HCT116 (cell line): Measurements from ENCODE around the gene CBFA2T3. TPM values are rescaled to one million over a fixed set of nuclear protein-coding genes. Genes with fewer than 3 reads are reported as not detected.

Experiments
- ATAC-seq: fragments of 200-7000 bp; cut with Tn5 transposase; 2 replicates; pipeline ENCODE4 v1.9.1; 2020; ENCODE audit warnings: mild to moderate bottlenecking, moderate library complexity
- BruUV-seq: library from RNA; stranded (reverse); fragments of 400-500 nt; replicated peaks from 2 replicates; lab custom pipeline; 2021; lab: Mats Ljungman, UMichigan
- CTCF ChIA-PET: fragments of 300-600 bp; sonication (Branson Sonifier 250); formaldehyde crosslinking; loops from one replicate; lab custom pipeline; 2021; ENCODE audit warnings: antibody characterized with exemption; lab: Charles Lee
- POLR2A ChIA-PET: fragments of 300-600, 350-600 bp; sonication (Branson Sonifier 250); formaldehyde crosslinking; loops from one replicate; lab custom pipeline; 2021; ENCODE audit warnings: antibody characterized with exemption; lab: Charles Lee
- RAD21 ChIA-PET, 2 experiments: fragments of 300-600 bp; sonication (Branson Sonifier 250); formaldehyde crosslinking; loops; one replicate each; lab custom pipeline; 2023; ENCODE audit warnings: low total read pairs in 2 of 2; ENCODE audit not compliant: uncharacterized antibody in 2 of 2, unreplicated experiment in 2 of 2, low non-redundant PET in 1 of 2; lab: Charles Lee
- DNase-seq: peaks from one replicate; pipeline ENCODE4 v3.0.0-alpha.2; 2010; ENCODE audit warnings: low read depth, low spot score
- H2AFZ ChIP-seq: fragments of 200-600 bp; shearing (Covaris generic), sonication (generic); 2 replicates; pipeline ENCODE4 v1.6.1; 2017; ENCODE audit warnings: low read depth, mixed run types, mixed read lengths, antibody characterized with exemption, low read length; ENCODE audit not compliant: poor library complexity, severe bottlenecking
- H3K27ac ChIP-seq: 2 replicates; pipeline ENCODE4 v1.5.1; 2012; ENCODE audit warnings: low read depth, low read length
- H3K27me3 ChIP-seq: fragments of 200-600 bp; sonication (generic); 2 replicates; pipeline ENCODE4 v1.6.1; 2016; ENCODE audit warnings: mixed run types, low read length, mixed read lengths; ENCODE audit not compliant: insufficient read depth
- H3K36me3 ChIP-seq, 2 experiments: fragments of 200-500 bp in 1 of 2; fragments of 200-600 bp in 1 of 2; sonication (Bioruptor generic) in 1 of 2; sonication (generic) in 1 of 2; 2 replicates each; pipeline versions ENCODE4 v1.5.1 to v1.6.1; 2014 to 2016; ENCODE audit warnings: low read length in 2 of 2, inconsistent platforms in 1 of 2, mixed read lengths in 1 of 2, mixed run types in 1 of 2; ENCODE audit not compliant: insufficient read depth in 2 of 2, control insufficient read depth in 1 of 2
- H3K4me1 ChIP-seq, 2 experiments: fragments of 200-600 bp in 1 of 2; sonication (generic) in 1 of 2; 2 replicates each; pipeline versions ENCODE4 v1.5.1 to v1.6.1; 2012 to 2017; ENCODE audit warnings: low read length in 2 of 2, inconsistent platforms in 1 of 2, mild to moderate bottlenecking in 1 of 2, mixed read lengths in 1 of 2, mixed run types in 1 of 2, moderate library complexity in 1 of 2; ENCODE audit not compliant: insufficient read depth in 2 of 2, control insufficient read depth in 1 of 2
- H3K4me2 ChIP-seq: fragments of 200-600 bp; sonication (generic); 2 replicates; pipeline ENCODE4 v1.6.1; 2017; ENCODE audit warnings: mixed run types, low read length, mixed read lengths
- H3K4me3 ChIP-seq, 2 experiments: fragments of 200-600 bp in 1 of 2; sonication (generic) in 1 of 2; replicated peaks in 1 of 2; 2 replicates each; pipeline ENCODE4 v1.5.1; 2011 to 2016; ENCODE audit warnings: low read length in 2 of 2, control low read depth in 1 of 2, low read depth in 1 of 2, mild to moderate bottlenecking in 1 of 2, mixed read lengths in 1 of 2, mixed run types in 1 of 2
- H3K79me2 ChIP-seq: fragments of 200-600 bp; sonication (generic); 2 replicates; pipeline ENCODE4 v1.6.1; 2017; ENCODE audit warnings: mild to moderate bottlenecking, mixed run types, low read length, moderate library complexity, mixed read lengths; ENCODE audit not compliant: insufficient read depth
- H3K9ac ChIP-seq: fragments of 200-600 bp; sonication (generic); 2 replicates; pipeline ENCODE4 v1.6.1; 2016; ENCODE audit warnings: low read length, mixed read lengths
- H3K9me2 ChIP-seq: fragments of 200-600 bp; sonication (generic), shearing (Covaris generic); 2 replicates; pipeline ENCODE4 v1.6.1; 2017; ENCODE audit warnings: mixed run types, mild to moderate bottlenecking, moderate library complexity; ENCODE audit not compliant: insufficient read depth
- H3K9me3 ChIP-seq, 2 experiments: fragments of 200-500 bp in 1 of 2; fragments of 200-600 bp in 1 of 2; sonication (Bioruptor generic) in 1 of 2; sonication (generic) in 1 of 2; 2 replicates each; pipeline ENCODE4 v1.6.1; 2014 to 2017; ENCODE audit warnings: low read length in 2 of 2, mixed read lengths in 2 of 2, inconsistent platforms in 1 of 2, low read depth in 1 of 2, mild to moderate bottlenecking in 1 of 2, mixed run types in 1 of 2, moderate library complexity in 1 of 2; ENCODE audit not compliant: control insufficient read depth in 1 of 2, insufficient read depth in 1 of 2
- H4K20me1 ChIP-seq: fragments of 200-600 bp; sonication (generic), shearing (Covaris generic); 2 replicates; pipeline ENCODE4 v1.6.1; 2017; ENCODE audit warnings: mixed run types, mild to moderate bottlenecking, moderate library complexity; ENCODE audit not compliant: insufficient read depth
- CEBPB ChIP-seq: IDR thresholded peaks from 2 replicates; pipeline ENCODE4 v1.6.1; 2012; ENCODE audit warnings: low read depth
- EZH2 ChIP-seq: fragments of 200-600 bp; sonication (generic); IDR thresholded peaks from 2 replicates; pipeline ENCODE4 v1.6.1; 2017; ENCODE audit warnings: antibody characterized with exemption, mixed run types
- FOSL1 ChIP-seq: IDR thresholded peaks from 2 replicates; pipeline ENCODE4 v1.6.1; 2012; ENCODE audit warnings: low read depth
- JUND ChIP-seq: IDR thresholded peaks from 2 replicates; pipeline ENCODE4 v1.6.1; 2012
- POLR2A ChIP-seq: IDR thresholded peaks from 2 replicates; pipeline ENCODE4 v1.7.0; 2011; ENCODE audit warnings: borderline replicate concordance; ENCODE audit not compliant: insufficient read depth, insufficient read length; ENCODE audit errors: extremely low read depth
- POLR2AphosphoS5 ChIP-seq: IDR thresholded peaks from 2 replicates; pipeline ENCODE4 v1.6.1; 2011; ENCODE audit warnings: mild to moderate bottlenecking, low read depth, low read length, moderate library complexity
- SIN3A ChIP-seq: IDR thresholded peaks from 2 replicates; pipeline ENCODE4 v1.6.1; 2012; ENCODE audit warnings: low read depth
- SP1 ChIP-seq: IDR thresholded peaks from 2 replicates; pipeline ENCODE4 v1.6.1; 2012; ENCODE audit warnings: low read depth
- TCF7L2 ChIP-seq: IDR thresholded peaks from 2 replicates; pipeline ENCODE4 v1.7.0; 2011; ENCODE audit warnings: borderline replicate concordance, inconsistent platforms; ENCODE audit not compliant: insufficient read depth, insufficient read length; ENCODE audit errors: extremely low read depth
- ZFX ChIP-seq: fragments of 450-650 bp; IDR thresholded peaks from 2 replicates; pipeline ENCODE4 v1.6.1; 2017
- ZNF274 ChIP-seq: fragments of 200-500 bp; sonication (Bioruptor generic); IDR thresholded peaks from 2 replicates; pipeline ENCODE4 v1.6.1; 2014; ENCODE audit warnings: mild to moderate bottlenecking, low read depth, low read length, inconsistent platforms
- intact Hi-C: fragments of 100-400 bp; cut with micrococcal nuclease; formaldehyde crosslinking; loops from 2 replicates; pipeline ENCODE4 v1.10.0; 2022
- total RNA-seq: library from RNA; stranded (reverse); gene quantifications from one replicate; pipeline ENCODE4 v1.2.1, GENCODE V29; 2021; ENCODE audit not compliant: unreplicated experiment
- TF ChIP-seq, protein P1 (sequence below), 3 experiments: fragments of 200-600 bp in 1 of 3; sonication (generic) in 1 of 3; IDR thresholded peaks in 2 of 3; conservative IDR thresholded peaks in 1 of 3; 2 replicates each; pipeline ENCODE4 v1.5.1; 2012 to 2017; ENCODE audit warnings: low read depth in 2 of 3, low read length in 2 of 3, antibody characterized with exemption in 1 of 3, borderline replicate concordance in 1 of 3, control low read depth in 1 of 3, mild to moderate bottlenecking in 1 of 3, mixed read lengths in 1 of 3, mixed run types in 1 of 3, moderate library complexity in 1 of 3; ENCODE audit not compliant: insufficient read depth in 1 of 3
- TF ChIP-seq, protein P2 (sequence below): IDR thresholded peaks from 2 replicates; pipeline ENCODE4 v1.6.1; 2011; ENCODE audit warnings: mild to moderate bottlenecking, low read length, moderate library complexity; ENCODE audit not compliant: insufficient replicate concordance; ENCODE audit errors: extremely low read depth
- TF ChIP-seq, protein P3 (sequence below): IDR thresholded peaks from 2 replicates; pipeline ENCODE4 v1.6.1; 2012
- TF ChIP-seq, protein P4 (sequence below): IDR thresholded peaks from 2 replicates; pipeline ENCODE4 v1.6.1; 2012; ENCODE audit warnings: low read depth

The CBFA2T3 gene
- total RNA-seq, 1 experiment from 2014 or later = 19.1 TPM

DNA sequence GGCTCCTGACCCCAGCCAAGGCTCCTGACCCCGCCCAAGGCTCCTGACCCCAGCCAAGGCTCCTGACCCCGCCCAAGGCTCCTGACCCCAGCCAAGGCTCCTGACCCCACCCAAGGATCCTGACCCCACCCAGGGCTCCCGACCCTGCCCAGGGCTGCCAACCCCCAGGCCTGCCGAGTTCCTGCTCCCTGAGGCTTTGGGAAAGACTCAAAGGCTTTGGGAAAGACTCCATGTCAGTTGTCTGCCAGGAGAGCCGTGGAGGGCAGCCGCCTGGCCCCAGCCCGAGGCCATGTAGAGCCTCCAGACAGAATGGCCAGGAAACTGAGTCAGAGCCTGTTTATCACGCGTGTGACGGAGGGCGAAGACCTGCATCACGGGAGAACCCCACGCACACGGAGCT lies 21.1 kb downstream of the CBFA2T3 start:
- H3K4me1 ChIP-seq = no peaks in the 10 kb centered on the region
- no peaks in the 10 kb centered on the region for H3K9me3 ChIP-seq
- H3K79me2 ChIP-seq = no peaks in the 10 kb centered on the region
- RAD21 ChIA-PET = no interaction called here
- no peak overlapping the region for H3K4me2 ChIP-seq
- H4K20me1 ChIP-seq = no peaks in the 10 kb centered on the region
- peaks cover 4% of the 10 kb centered on the region for H3K27me3 ChIP-seq
- ATAC-seq (no peak), DNase-seq (no peak)
- H3K4me3 ChIP-seq = no peak overlapping the region
- TF ChIP-seq POLR2AphosphoS5 (no peak), JUND (no peak), ZNF274 (no peak), ZFX (no peak), FOSL1 (no peak), POLR2A (no peak), SP1 (no peak), SIN3A (no peak), CEBPB (no peak), EZH2 (no peak), TCF7L2 (no peak)
- TF ChIP-seq, protein P1, sequence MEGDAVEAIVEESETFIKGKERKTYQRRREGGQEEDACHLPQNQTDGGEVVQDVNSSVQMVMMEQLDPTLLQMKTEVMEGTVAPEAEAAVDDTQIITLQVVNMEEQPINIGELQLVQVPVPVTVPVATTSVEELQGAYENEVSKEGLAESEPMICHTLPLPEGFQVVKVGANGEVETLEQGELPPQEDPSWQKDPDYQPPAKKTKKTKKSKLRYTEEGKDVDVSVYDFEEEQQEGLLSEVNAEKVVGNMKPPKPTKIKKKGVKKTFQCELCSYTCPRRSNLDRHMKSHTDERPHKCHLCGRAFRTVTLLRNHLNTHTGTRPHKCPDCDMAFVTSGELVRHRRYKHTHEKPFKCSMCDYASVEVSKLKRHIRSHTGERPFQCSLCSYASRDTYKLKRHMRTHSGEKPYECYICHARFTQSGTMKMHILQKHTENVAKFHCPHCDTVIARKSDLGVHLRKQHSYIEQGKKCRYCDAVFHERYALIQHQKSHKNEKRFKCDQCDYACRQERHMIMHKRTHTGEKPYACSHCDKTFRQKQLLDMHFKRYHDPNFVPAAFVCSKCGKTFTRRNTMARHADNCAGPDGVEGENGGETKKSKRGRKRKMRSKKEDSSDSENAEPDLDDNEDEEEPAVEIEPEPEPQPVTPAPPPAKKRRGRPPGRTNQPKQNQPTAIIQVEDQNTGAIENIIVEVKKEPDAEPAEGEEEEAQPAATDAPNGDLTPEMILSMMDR (IDR thresholded peaks at IDR 0.05 in 2 of 3, conservative IDR thresholded peaks at IDR 0.05 in 1 of 3; ENCODE audit: borderline replicate concordance in 1 of 3, insufficient read depth in 1 of 3, low read depth in 2 of 3, low read length in 2 of 3) = no peak
- TF ChIP-seq, protein P2, sequence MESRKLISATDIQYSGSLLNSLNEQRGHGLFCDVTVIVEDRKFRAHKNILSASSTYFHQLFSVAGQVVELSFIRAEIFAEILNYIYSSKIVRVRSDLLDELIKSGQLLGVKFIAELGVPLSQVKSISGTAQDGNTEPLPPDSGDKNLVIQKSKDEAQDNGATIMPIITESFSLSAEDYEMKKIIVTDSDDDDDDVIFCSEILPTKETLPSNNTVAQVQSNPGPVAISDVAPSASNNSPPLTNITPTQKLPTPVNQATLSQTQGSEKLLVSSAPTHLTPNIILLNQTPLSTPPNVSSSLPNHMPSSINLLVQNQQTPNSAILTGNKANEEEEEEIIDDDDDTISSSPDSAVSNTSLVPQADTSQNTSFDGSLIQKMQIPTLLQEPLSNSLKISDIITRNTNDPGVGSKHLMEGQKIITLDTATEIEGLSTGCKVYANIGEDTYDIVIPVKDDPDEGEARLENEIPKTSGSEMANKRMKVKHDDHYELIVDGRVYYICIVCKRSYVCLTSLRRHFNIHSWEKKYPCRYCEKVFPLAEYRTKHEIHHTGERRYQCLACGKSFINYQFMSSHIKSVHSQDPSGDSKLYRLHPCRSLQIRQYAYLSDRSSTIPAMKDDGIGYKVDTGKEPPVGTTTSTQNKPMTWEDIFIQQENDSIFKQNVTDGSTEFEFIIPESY = no peak
- TF ChIP-seq, protein P3, sequence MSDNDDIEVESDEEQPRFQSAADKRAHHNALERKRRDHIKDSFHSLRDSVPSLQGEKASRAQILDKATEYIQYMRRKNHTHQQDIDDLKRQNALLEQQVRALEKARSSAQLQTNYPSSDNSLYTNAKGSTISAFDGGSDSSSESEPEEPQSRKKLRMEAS = no peak
- TF ChIP-seq, protein P4, sequence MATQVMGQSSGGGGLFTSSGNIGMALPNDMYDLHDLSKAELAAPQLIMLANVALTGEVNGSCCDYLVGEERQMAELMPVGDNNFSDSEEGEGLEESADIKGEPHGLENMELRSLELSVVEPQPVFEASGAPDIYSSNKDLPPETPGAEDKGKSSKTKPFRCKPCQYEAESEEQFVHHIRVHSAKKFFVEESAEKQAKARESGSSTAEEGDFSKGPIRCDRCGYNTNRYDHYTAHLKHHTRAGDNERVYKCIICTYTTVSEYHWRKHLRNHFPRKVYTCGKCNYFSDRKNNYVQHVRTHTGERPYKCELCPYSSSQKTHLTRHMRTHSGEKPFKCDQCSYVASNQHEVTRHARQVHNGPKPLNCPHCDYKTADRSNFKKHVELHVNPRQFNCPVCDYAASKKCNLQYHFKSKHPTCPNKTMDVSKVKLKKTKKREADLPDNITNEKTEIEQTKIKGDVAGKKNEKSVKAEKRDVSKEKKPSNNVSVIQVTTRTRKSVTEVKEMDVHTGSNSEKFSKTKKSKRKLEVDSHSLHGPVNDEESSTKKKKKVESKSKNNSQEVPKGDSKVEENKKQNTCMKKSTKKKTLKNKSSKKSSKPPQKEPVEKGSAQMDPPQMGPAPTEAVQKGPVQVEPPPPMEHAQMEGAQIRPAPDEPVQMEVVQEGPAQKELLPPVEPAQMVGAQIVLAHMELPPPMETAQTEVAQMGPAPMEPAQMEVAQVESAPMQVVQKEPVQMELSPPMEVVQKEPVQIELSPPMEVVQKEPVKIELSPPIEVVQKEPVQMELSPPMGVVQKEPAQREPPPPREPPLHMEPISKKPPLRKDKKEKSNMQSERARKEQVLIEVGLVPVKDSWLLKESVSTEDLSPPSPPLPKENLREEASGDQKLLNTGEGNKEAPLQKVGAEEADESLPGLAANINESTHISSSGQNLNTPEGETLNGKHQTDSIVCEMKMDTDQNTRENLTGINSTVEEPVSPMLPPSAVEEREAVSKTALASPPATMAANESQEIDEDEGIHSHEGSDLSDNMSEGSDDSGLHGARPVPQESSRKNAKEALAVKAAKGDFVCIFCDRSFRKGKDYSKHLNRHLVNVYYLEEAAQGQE = no peak
- intact Hi-C loops = no loop called here
- no TSS peak for BruUV-seq
- CTCF ChIA-PET = no interaction called here
- no peak overlapping the region for H2AFZ ChIP-seq
- POLR2A ChIA-PET = no interaction called here
- H3K27ac ChIP-seq = no peak overlapping the region; the same call in 1 of the 2 replicates
- H3K9me2 ChIP-seq = no peaks in the 10 kb centered on the region
- H3K36me3 ChIP-seq = no peaks in the 10 kb centered on the region
- H3K9ac ChIP-seq = no peak overlapping the region
